COLO668 (cell line): Measurements from ENCODE around the gene HAT1.
A peak's percentile ranks its signal among the peaks of the same experiment; 100 is the strongest.
"Not testable (repeated sequence)": the region's sequence is repeated elsewhere in the genome, so short reads cannot be mapped to it uniquely, and the experiment has no call there.

Source experiments
- DNase-seq: peaks from one replicate; lab custom pipeline; 2025; ENCODE audit not compliant: unreplicated experiment; lab: John Stamatoyannopoulos, UW

The HAT1 gene

GRCh38 chr2:171966688-171967087, 44.4 kb downstream of the HAT1 start:
- DNase-seq, result no peak

DNA sequence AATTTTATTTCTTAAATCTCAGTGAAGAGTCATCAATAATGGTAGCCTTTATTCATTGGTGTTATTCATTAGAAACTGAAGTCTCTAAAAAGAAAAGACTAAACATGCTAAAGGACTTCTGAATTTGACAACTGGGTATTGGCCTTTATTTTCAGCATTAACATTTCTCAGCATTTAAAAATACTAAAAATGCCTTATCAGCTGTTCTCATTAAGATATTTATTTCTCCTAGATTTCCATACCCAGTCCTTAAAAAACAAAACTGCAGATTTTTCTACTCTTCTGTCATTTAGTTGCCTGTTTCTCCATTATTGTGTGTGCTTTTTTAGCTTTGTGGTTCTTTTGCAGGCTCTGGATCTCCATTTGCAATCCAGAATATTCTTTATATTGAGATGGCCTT, 46.2 kb downstream of the HAT1 start:
- DNase-seq, result no peak

GRCh38 chr2:171972329-171972982, 50.2 kb downstream of the HAT1 start:
- DNase-seq, result no peak

DNA sequence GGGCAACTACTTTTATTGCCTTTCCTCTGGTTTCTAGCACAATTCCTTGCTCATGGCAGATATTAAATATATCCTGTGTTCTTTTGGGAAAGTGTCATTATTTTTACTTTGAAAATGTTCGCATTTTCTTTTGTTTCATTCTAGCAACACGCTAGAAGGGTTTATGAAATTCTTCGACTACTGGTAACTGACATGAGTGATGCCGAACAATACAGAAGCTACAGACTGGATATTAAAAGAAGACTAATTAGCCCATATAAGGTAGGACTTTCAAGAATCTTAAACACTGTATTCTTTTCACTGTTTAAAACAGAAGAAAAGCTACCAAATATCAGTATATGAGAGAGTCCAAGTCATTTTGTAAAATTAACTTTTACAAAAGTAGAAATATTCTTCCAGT, 56.8 kb downstream of the HAT1 start:
- DNase-seq, result no peak

- DNase-seq, result not testable (repeated sequence)
These were observed 61.7 kb downstream of the HAT1 start for GRCh38 chr2:171983924-171984323.

DNA sequence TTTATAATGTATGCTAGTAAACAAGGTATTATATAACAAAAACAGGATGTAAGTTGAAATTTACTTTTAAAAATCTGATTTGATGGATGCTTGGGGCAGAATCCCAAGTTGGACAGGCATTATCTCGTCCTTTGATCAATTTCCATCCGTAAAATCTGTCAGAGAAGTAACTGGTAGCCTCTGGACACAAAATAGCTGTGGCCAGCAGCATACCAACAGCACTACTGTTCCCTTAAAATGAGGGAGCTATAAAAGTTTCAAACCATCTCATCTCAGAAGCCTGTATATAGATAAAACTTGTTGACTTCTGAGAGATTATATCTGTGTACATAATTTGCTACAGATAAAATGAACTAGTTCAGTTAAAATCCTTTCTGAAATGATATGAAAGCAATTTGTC, 62.8 kb downstream of the HAT1 start:
- no peak for DNase-seq

GRCh38 chr2:171986778-171987177, 64.5 kb downstream of the HAT1 start:
- no peak for DNase-seq

- no peak for DNase-seq
These were observed 68.8 kb downstream of the HAT1 start for GRCh38 chr2:171991027-171991426.

DNA sequence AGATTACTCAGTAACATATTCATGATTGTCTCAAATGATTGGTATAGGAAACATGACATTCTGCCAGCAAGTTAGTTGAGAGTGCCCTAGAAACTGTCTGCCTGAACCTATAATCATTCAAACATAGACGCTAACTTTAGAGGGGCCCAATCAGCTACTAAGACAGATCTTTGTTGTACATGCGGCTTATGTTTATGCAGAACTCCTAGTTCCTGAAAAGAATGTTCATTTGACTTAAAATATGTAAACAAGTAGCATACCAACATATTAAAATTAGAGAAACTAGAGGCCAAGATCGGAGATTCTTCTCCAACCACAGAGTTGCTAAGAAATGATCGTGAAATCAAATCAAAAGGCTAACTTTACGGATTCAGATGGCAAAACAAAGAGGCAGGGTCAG, 73.3 kb downstream of the HAT1 start:
- no peak for DNase-seq

DNA sequence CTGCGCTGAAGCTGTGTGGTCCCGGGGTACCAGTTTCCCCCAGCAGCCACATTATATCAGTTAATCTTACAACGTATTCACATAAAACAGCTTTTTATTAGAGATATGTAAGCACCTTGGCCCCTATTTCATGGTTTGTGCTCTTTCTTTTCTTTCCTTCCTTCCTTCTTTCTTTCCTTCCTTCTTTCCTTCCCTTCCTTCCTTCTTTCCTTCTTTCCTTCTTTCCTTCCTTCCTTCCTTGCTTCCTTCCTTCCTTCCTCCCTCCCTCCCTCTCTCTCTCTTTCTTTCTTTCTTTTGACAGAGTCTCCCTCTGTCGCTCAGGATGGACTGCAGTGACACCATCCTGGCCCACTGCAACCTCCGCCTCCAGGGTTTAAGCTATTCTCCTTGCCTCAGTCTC, 73.8 kb downstream of the HAT1 start:
- DNase-seq, result no peak

GRCh38 chr2:171997031-171997430, 74.8 kb downstream of the HAT1 start:
- not testable (repeated sequence) for DNase-seq

GRCh38 chr2:171999161-171999560, 76.9 kb downstream of the HAT1 start:
- no peak for DNase-seq

GRCh38 chr2:171999604-172000469, 77.6 kb downstream of the HAT1 start, which contains the start of gene METAP1D:
TSS of gene METAP1D (plus strand) at chr2:171999953. CDS start at chr2:171999970, 17 bp downstream.
- DNase-seq, result peak; percentile 98

DNA sequence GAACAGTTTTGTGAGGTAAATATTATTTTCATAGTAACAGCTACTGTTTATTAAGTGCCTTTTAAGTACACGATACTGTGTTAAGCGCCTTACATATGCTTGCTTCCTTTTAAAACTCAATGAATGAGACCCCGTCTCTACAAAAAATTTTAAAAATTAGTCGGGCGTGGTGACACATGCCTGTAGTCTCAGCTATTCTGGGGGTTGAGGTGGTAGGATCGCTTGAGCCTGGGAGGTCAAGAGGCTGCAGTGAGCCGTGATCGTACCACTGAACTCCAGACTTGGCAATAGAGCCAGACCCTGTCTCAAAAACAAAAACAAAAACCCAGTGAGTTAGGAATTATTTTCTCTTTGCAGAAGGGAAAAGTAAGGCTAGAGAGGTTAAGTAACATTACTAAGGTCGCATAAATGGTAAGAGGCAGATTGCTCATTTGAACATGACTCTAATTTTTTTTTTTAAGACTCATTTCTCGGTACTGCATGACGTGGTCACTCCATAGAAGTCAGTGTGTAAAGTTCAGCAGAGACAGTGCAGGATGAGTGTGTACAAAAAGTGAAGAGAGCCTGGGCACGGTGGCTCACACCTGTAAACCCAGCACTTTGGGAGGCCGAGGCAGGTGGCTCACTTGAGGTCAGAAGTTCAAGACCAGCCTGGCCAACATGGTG, 78.6 kb downstream of the HAT1 start:
- no peak for DNase-seq

DNA sequence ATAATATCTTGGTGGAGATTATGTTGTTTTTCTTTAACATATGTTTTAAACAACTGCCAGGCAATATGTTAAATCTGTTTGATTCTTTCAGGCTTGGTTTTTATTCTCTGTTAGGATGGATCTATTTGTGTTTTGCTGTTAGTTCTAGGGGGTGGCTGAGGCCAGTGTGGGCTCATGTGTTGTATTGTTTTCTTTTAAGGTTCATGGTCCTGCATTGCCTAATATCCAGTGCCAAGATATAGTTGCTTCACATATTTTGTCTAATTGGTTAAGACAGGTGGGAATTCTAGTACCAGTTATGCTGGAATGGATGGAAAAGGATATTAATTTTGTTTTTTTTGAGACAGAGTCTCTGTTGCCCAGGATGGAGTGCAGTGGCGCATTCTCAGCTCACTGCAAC, 85.1 kb downstream of the HAT1 start:
- no peak for DNase-seq

DNA sequence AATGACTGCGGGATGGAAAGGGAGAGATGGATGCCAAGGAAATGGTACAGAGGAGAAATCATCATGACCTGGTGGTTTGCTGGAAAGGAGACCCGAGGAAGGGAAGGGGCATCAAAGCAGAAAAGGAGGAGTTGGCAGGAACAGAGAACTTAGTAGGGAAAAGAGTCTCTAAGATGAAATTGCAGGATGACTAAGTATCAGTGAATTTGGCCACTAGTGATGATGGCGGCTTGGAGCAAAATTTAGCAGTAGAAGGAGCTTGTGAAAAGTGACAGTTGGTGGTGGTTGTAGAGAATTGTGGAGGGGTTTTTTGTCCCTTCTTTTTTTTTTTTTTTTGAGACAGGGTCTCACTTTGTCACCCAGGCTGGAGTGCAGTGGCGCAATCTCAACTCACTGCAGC, 87.6 kb downstream of the HAT1 start:
- no peak for DNase-seq

- no peak for DNase-seq
These were observed 89.7 kb downstream of the HAT1 start for GRCh38 chr2:172011812-172012575.

- DNase-seq, result no peak
These were observed 90.6 kb downstream of the HAT1 start for GRCh38 chr2:172012677-172013391.

DNA sequence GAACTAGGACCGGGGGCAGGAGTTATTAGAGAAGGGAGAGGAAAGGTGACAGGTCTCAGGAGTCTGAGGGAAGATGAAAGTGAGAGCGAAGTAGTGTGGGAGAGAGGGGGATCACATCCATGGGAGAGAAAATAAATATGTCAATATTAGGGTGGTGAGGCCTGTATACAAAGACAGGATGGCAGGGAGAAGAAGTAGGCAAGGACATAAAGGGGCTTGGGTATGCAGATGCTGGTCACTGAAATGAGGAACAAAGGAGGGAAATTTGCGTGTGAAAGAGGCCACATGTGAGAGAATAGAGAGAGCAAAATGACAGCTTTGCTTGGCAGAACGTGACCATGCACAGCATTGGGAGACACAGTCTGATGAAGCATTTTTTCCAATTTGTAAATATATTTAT, 91.1 kb downstream of the HAT1 start:
- no peak for DNase-seq
